ENCODE measurements around the gene POLE3.
A peak's percentile ranks its signal among the peaks of the same experiment; 100 is the strongest.

Gene POLE3

DNA sequence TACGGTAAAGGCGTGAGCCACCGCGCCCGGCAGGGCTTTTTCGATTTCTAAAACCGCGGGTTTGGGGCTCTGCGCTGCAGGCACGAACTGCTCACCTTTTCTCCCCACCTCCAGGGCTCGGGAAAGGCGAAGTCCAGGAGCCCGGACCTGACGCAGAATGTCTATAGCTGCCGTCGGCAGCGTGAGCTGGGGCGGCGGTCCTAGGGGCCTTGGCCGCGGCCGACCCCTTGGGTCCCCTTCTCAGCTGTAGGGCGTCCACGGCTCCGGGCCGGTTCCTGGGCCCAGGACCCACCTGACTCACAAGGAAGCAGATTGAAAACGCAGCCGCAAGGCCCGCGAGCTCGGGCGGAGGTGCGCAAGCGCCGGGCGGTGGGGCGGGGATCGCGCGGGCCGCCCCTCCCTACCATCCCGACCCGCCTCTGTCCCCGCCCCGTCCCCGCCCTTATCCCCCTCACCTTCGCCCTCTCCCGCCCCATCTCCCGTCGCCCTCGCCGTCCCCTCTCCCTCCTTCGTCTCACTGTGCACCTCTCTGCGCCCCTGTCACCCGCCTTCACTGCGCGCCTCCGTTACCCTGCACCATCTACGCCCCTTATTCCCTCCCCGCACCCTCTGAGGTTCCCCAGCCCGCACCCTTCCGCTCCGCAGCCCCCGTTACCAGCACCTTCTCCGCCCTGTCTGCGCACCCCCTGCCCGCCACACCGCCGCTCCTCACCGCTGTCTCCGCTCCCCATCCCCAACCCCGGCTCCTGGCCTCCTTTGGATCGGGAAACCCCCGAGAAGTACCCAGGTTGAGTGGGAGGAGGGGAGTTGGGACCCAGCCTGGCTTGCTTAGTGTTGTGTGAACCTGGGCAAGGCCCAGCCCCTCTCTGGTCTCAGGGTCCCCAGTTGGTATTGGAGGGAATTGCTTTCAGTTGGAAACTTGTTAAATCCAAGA lies 33.6 kb downstream of the POLE3 start, which contains the start of gene HDHD3:
TSS of gene HDHD3 (minus strand) at position 353 of the 934 bp plus-strand sequence. CDS start 2,632 bp downstream, outside the sequence.
- in situ Hi-C loops (cut with HindIII; ENCODE audit: low sequenced_read_pairs) = no loop called here
- H3K4me3 ChIP-seq (ENCODE audit: low read depth, low read length) = peak within 1 kb of the TSS; percentile 83
- TF ChIP-seq, protein P1, sequence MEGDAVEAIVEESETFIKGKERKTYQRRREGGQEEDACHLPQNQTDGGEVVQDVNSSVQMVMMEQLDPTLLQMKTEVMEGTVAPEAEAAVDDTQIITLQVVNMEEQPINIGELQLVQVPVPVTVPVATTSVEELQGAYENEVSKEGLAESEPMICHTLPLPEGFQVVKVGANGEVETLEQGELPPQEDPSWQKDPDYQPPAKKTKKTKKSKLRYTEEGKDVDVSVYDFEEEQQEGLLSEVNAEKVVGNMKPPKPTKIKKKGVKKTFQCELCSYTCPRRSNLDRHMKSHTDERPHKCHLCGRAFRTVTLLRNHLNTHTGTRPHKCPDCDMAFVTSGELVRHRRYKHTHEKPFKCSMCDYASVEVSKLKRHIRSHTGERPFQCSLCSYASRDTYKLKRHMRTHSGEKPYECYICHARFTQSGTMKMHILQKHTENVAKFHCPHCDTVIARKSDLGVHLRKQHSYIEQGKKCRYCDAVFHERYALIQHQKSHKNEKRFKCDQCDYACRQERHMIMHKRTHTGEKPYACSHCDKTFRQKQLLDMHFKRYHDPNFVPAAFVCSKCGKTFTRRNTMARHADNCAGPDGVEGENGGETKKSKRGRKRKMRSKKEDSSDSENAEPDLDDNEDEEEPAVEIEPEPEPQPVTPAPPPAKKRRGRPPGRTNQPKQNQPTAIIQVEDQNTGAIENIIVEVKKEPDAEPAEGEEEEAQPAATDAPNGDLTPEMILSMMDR (IDR thresholded peaks at IDR 0.05; ENCODE audit: low read depth, low read length, missing control alignments) = no peak
- DNase-seq (ENCODE audit: low read depth) = no peak

DNA sequence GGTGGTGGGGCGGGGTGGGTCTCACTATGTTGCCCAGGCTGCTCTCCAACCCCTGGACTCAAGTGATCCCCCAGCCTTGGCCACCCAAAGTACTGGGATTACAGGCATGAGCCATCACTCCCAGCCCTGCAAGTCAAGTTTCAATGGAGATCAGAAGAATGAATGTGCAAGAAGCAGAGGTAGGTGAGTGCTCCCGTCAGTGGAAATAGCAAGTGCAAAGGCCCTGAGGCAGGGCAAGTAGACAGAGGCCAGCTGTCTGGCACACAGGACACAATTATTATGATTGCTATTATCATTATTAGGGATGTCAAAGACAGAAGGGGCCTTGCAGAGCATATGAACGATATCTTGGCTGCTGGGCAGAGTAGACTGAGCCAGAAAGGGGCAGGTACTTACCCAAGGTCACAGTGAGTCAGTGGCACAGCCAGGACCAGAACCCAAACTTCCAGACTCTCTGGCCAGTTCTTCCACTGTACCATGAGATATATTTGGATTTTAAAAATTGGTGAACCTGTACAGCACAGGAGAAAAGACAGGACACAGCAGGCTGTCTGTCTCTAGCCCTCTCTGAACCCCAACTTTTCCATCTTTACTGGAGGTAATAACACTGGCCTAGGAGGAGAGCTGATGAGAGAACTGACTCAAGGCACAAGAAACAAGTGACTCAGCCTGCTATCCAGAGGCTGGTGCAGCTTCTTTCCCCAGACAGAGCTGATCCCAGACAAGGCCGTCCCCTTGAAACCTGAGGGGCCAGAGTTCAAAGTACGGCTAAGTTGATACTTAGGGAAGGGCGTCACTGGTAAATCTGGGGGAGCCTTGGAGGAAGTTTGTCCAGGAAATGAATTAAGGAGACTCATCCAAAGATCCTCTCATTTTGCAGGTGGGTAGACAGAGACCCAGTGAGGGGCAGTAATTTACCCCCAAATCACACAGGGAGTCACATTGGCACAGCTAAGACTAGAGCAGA lies 35.1 kb downstream of the POLE3 start:
- TF ChIP-seq, protein P1 (IDR thresholded peaks at IDR 0.05; ENCODE audit: low read depth, low read length, missing control alignments) = no peak
- in situ Hi-C loops (cut with HindIII; ENCODE audit: low sequenced_read_pairs) = no loop called here
- H3K4me3 ChIP-seq (ENCODE audit: low read depth, low read length) = no peak overlapping the region
- DNase-seq (ENCODE audit: low read depth) = no peak

DNA sequence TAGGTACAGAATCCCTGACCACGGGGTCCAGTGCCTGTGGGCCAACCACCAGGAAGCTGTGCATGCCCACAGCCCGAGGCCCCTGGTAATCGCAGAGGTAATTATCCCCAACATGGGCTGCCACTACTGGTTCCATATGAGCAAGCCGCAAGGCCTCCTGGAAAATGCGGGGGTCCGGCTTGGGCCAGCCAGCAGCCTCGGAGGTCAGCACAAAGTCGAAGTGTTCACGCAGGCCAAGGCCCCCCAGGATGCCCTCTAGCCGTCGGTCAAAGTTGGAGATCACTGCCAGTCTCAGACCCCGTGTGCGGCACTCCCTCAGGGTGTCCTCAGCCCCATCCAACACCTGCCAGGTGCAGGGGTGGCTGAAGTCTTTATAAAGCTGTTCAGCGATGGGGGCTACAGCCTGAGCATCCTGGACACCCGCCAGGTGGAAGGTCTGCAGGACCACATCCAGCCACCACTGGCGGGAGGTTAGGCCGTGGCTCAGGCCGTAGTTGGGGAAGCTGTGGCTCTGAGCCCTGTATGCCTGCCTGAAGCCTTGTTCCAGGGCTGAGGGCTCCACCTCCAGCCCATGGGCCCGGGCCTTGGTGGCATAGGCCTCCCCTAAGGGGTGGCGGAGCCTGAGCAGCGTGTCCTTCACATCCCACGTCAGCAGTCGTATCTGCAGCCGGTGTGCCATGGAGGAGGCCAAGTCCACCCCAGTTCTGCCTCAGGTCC lies 36.6 kb downstream of the POLE3 start:
- in situ Hi-C loops (cut with HindIII; ENCODE audit: low sequenced_read_pairs) = no loop called here

DNA sequence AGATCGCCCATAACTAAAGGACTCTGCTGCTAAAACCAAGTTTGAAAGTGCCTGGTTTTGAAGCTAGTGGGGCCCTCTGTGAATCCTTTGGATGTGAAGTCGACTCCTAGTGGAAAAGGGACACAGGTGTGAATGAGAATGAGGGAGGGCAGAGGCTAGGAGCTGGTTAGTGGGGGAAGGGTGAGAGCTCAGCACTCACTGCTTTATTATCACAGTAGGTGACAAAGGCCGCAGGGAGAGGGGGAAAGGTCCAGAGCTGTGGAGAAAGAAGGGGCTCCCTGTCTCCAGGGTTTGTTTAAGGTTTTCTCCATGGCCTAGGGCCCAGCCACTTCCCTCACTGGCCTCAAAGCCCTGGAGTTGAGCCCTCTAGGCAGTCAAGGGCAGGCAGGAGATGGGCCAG lies 37.2 kb downstream of the POLE3 start:
- H3K4me3 ChIP-seq (ENCODE audit: low read depth, low read length) = no peak overlapping the region
- TF ChIP-seq, protein P1 (IDR thresholded peaks at IDR 0.05; ENCODE audit: low read depth, low read length, missing control alignments) = no peak
- in situ Hi-C loops (cut with HindIII; ENCODE audit: low sequenced_read_pairs) = no loop called here
- DNase-seq (ENCODE audit: low read depth) = no peak

More for the DNA sequence above, 36.6 kb downstream of the POLE3 start:
- TF ChIP-seq, protein P1 (IDR thresholded peaks at IDR 0.05; ENCODE audit: low read depth, low read length, missing control alignments) = no peak
- no peak for DNase-seq (ENCODE audit: low read depth)
- H3K4me3 ChIP-seq (ENCODE audit: low read depth, low read length) = no peak overlapping the region

DNA sequence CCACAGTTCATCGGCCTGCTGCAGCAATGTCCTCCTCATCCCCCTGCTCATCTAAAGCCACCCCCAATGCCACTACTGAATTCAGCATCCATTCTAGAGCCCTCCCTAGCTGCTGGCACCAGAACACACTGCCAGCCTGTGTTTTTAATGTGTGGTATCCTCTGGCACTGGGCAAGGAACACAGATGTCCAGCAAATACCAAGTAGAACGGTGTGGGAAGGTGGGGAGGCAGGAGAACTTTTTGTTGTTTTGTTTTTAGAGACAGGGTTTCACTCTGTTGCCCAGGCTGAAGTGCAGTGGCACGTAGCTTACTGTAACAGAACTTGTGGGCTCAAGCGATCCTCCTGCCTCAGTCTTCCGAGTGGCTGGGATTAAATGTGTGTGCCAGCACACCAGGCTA lies 38.4 kb downstream of the POLE3 start:
- TF ChIP-seq, protein P1 (IDR thresholded peaks at IDR 0.05; ENCODE audit: low read depth, low read length, missing control alignments) = no peak
- no peak overlapping the region for H3K4me3 ChIP-seq (ENCODE audit: low read depth, low read length)
- no peak for DNase-seq (ENCODE audit: low read depth)
- in situ Hi-C loops (cut with HindIII; ENCODE audit: low sequenced_read_pairs) = no loop called here
